ENCODE results near the gene AGPAT3.

AGPAT3 gene

GRCh38 chr21:43937051-43937832, 72.2 kb downstream of the AGPAT3 start:
- Histone ChIP-seq H3K27me3 (ENCODE audit: control insufficient read depth, insufficient read depth, low read length) (no peaks in the 10 kb centered on the region), H3K9ac (no peak overlapping the region), H3K4me1 (peaks cover 12% of the 10 kb centered on the region), H3K79me2 (peaks cover 61% of the 10 kb centered on the region), H2AFZ (no peak overlapping the region), H3K4me3 (ENCODE audit: low read depth, low read length) (no peak overlapping the region), H3K4me2 (ENCODE audit: low read length) (no peak overlapping the region), H3K27ac (peak overlapping the region; percentile 72), H3K36me3 (ENCODE audit: control insufficient read depth, insufficient read depth, low read length) (no peaks in the 10 kb centered on the region), H3K9me3 (ENCODE audit: control insufficient read depth, low read length) (no peaks in the 10 kb centered on the region)
- TF ChIP-seq, protein P1, sequence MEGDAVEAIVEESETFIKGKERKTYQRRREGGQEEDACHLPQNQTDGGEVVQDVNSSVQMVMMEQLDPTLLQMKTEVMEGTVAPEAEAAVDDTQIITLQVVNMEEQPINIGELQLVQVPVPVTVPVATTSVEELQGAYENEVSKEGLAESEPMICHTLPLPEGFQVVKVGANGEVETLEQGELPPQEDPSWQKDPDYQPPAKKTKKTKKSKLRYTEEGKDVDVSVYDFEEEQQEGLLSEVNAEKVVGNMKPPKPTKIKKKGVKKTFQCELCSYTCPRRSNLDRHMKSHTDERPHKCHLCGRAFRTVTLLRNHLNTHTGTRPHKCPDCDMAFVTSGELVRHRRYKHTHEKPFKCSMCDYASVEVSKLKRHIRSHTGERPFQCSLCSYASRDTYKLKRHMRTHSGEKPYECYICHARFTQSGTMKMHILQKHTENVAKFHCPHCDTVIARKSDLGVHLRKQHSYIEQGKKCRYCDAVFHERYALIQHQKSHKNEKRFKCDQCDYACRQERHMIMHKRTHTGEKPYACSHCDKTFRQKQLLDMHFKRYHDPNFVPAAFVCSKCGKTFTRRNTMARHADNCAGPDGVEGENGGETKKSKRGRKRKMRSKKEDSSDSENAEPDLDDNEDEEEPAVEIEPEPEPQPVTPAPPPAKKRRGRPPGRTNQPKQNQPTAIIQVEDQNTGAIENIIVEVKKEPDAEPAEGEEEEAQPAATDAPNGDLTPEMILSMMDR (IDR thresholded peaks at IDR 0.05) = no peak

GRCh38 chr21:43937891-43938309, 72.9 kb downstream of the AGPAT3 start:
- peaks cover 12% of the 10 kb centered on the region for H3K4me1 ChIP-seq
- no peak overlapping the region for H3K27ac ChIP-seq
- H2AFZ ChIP-seq = no peak overlapping the region
- no peaks in the 10 kb centered on the region for H3K27me3 ChIP-seq (ENCODE audit: control insufficient read depth, insufficient read depth, low read length)
- H3K9ac ChIP-seq = no peak overlapping the region
- H3K36me3 ChIP-seq (ENCODE audit: control insufficient read depth, insufficient read depth, low read length) = no peaks in the 10 kb centered on the region
- TF ChIP-seq, protein P1 (IDR thresholded peaks at IDR 0.05) = no peak
- H3K4me3 ChIP-seq (ENCODE audit: low read depth, low read length) = no peak overlapping the region
- peaks cover 64% of the 10 kb centered on the region for H3K79me2 ChIP-seq
- H3K4me2 ChIP-seq (ENCODE audit: low read length) = no peak overlapping the region
- no peaks in the 10 kb centered on the region for H3K9me3 ChIP-seq (ENCODE audit: control insufficient read depth, low read length)

GRCh38 chr21:43938751-43939442, 73.9 kb downstream of the AGPAT3 start:
- Histone ChIP-seq H2AFZ (no peak overlapping the region), H3K4me3 (ENCODE audit: low read depth, low read length) (no peak overlapping the region), H3K79me2 (peaks cover 63% of the 10 kb centered on the region), H3K9me3 (ENCODE audit: control insufficient read depth, low read length) (no peaks in the 10 kb centered on the region), H3K27me3 (ENCODE audit: control insufficient read depth, insufficient read depth, low read length) (no peaks in the 10 kb centered on the region), H3K4me1 (peaks cover 12% of the 10 kb centered on the region), H3K4me2 (ENCODE audit: low read length) (peak overlapping the region; percentile 78), H3K9ac (no peak overlapping the region), H3K36me3 (ENCODE audit: control insufficient read depth, insufficient read depth, low read length) (no peaks in the 10 kb centered on the region), H3K27ac (no peak overlapping the region)
- TF ChIP-seq, protein P1 (IDR thresholded peaks at IDR 0.05) = peak; percentile 71

GRCh38 chr21:43939443-43940328, 74.7 kb downstream of the AGPAT3 start:
- Histone ChIP-seq H3K4me2 (ENCODE audit: low read length) (no peak overlapping the region), H3K27me3 (ENCODE audit: control insufficient read depth, insufficient read depth, low read length) (no peaks in the 10 kb centered on the region), H3K79me2 (peaks cover 59% of the 10 kb centered on the region), H3K36me3 (ENCODE audit: control insufficient read depth, insufficient read depth, low read length) (no peaks in the 10 kb centered on the region), H2AFZ (no peak overlapping the region), H3K9me3 (ENCODE audit: control insufficient read depth, low read length) (no peaks in the 10 kb centered on the region), H3K27ac (no peak overlapping the region), H3K9ac (no peak overlapping the region), H3K4me3 (ENCODE audit: low read depth, low read length) (no peak overlapping the region), H3K4me1 (peaks cover 17% of the 10 kb centered on the region)
- TF ChIP-seq, protein P1 (IDR thresholded peaks at IDR 0.05) = no peak

All from parathyroid adenoma (tissue), 2 donors.